ENCODE measurements around the gene INO80D. TPM values are rescaled to one million over a fixed set of nuclear protein-coding genes. Genes with fewer than 3 reads are reported as not detected.

INO80D gene
- total and polyA plus RNA-seq, 2 of the 8 experiments (the other 6 are each of a cell fraction or from before 2014, with no cell fraction given), result 6.2 to 37.4 TPM

DNA sequence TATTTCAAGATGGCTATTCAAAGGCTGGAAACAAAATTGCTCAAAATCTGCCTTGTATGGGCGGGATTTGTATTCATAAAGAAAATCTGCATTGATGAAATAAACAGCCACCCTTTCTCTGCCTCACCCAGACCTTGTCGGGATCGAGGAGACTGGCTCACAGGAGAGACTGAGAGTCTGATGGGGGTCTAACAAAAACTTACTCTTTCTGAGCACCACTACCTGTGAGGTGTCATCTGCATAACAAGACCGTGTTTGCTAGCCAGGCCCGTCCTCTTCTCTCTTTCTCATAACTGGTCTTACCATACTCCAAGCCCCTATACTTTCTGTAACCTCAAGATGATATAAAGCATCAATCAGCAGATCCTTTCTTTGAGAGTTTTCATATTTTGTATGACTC is 115.6 kb downstream of the INO80D start:
- Histone ChIP-seq H2BK120ac (replicated peaks; ENCODE audit: low read depth, low read length) (no peak overlapping the region), H3K18ac (ENCODE audit: extremely low read depth, low read length) (no peak overlapping the region), H3K79me1 (ENCODE audit: low read depth, low read length) (no peaks in the 10 kb centered on the region), H3K56ac (replicated peaks; ENCODE audit: insufficient read length, low read depth, low read length) (no peak overlapping the region), H3K79me2 (ENCODE audit: control insufficient read depth in 1 of 2, insufficient read depth in 2 of 2, low read length in 2 of 2) (no peaks in the 10 kb centered on the region), H2BK20ac (ENCODE audit: low read length) (no peak overlapping the region), H3K36me3 (ENCODE audit: control insufficient read depth in 2 of 4, insufficient read depth in 4 of 4, low read length in 3 of 4) (0 out of 8 replicates have a peak, but pooled peaks cover 0 to 2% (median 0%) of the 10 kb centered on the region in 4 experiments), H3K23ac (ENCODE audit: insufficient read length) (no peak overlapping the region), H3K4me2 (ENCODE audit: insufficient read depth in 1 of 2, low read depth in 2 of 2, low read length in 2 of 2) (0 out of 4 replicates have a peak overlapping the region, but pooled peaks of 1 of the 2 experiments have one; percentile 4), H2BK15ac (ENCODE audit: low read length) (no peak overlapping the region), H3K27ac (ENCODE audit: low read depth, low read length) (no peak overlapping the region), H4K20me1 (replicated peaks in 1 of 2; ENCODE audit: control insufficient read depth in 1 of 2, insufficient read depth in 2 of 2, low read length in 2 of 2) (peaks cover 0 to 1% of the 10 kb centered on the region in 2 experiments), H3K4me1 (replicated peaks in 1 of 4; ENCODE audit: control insufficient read depth in 3 of 4, insufficient read depth in 4 of 4, low read length in 3 of 4) (peaks cover 3 to 9% (median 3%) of the 10 kb centered on the region in 4 experiments; a peak in 6 of 7 replicates), H3K4ac (replicated peaks; ENCODE audit: insufficient read length, low read depth, low read length) (no peak overlapping the region), H3K14ac (ENCODE audit: insufficient read length) (no peak overlapping the region), H2AFZ (ENCODE audit: low read length) (no peak overlapping the region), H3K27me3 (replicated peaks in 1 of 4; ENCODE audit: control insufficient read depth in 3 of 4, extremely low read depth in 1 of 4, insufficient read depth in 3 of 4, low read length in 3 of 4) (no peaks in the 10 kb centered on the region), H3K9me3 (ENCODE audit: insufficient read depth in 2 of 2, low read depth in 1 of 2, low read length in 1 of 2) (no peaks in the 10 kb centered on the region), H2BK5ac (ENCODE audit: low read depth, low read length) (no peak overlapping the region), H4K5ac (ENCODE audit: insufficient read length, low read depth, low read length) (no peak overlapping the region), H4K8ac (ENCODE audit: extremely low read depth, insufficient read depth, low read length) (no peak overlapping the region), H3K4me3 (ENCODE audit: extremely low read depth in 1 of 4, insufficient read depth in 2 of 4, low read depth in 3 of 4, low read length in 4 of 4) (no peak overlapping the region), H4K91ac (replicated peaks; ENCODE audit: insufficient read length, low read length) (no peak overlapping the region), H3K9ac (replicated peaks in 1 of 4; ENCODE audit: extremely low read depth in 1 of 4, low read depth in 3 of 4, low read length in 3 of 4) (no peak overlapping the region), H3K23me2 (ENCODE audit: low read depth, low read length) (no peaks in the 10 kb centered on the region; the same call in 1 of the 2 replicates), H2AK5ac (ENCODE audit: low read depth, low read length) (no peak overlapping the region), H2BK12ac (ENCODE audit: low read depth, low read length) (no peak overlapping the region)
- 34% methylated on average over 5 of the region's 5 CpGs; no CpG with 5 or more reads in 1 of the 2 experiments for WGBS, 2 experiments (ENCODE audit: extremely low coverage in 1 of 2, insufficient coverage in 1 of 2, insufficient read length in 1 of 2, insufficient replicate concordance in 2 of 2, low coverage in 1 of 2, low lambda C conversion rate in 2 of 2, missing lambda C conversion rate in 1 of 2)
- ChIA-PET POLR2A (ENCODE audit: partially characterized antibody) (interaction anchor here (0.6 kb wide), 1 partner anchor 426 kb away, joined by 3 read pairs; no protein-coding TSS in a partner anchor), CTCF (ENCODE audit: partially characterized antibody) (interaction anchor here (1.1 to 1.2 kb wide), 2 partner anchors 9 to 34 kb away, joined by 3 read pairs; no protein-coding TSS in a partner anchor)
- FAIRE-seq, result no peak
- no peak for DNase-seq (ENCODE audit: low read depth in 1 of 2, low spot score in 2 of 2)
- TF ChIP-seq CTBP2 (IDR thresholded peaks at IDR 0.05; ENCODE audit: borderline replicate concordance, insufficient read depth, insufficient read length, low read length) (no peak), SIX5 (IDR thresholded peaks at IDR 0.05; ENCODE audit: low read depth, low read length) (no peak), CEBPB (IDR thresholded peaks at IDR 0.05; ENCODE audit: low read depth, low read length) (no peak), GABPA (IDR thresholded peaks at IDR 0.05; ENCODE audit: borderline replicate concordance, insufficient read depth, low read length) (no peak), SIN3A (conservative IDR thresholded peaks at IDR 0.05 in 1 of 2, IDR thresholded peaks at IDR 0.05 in 1 of 2; ENCODE audit: low read depth in 1 of 2, low read length in 2 of 2) (no peak), TCF12 (IDR thresholded peaks at IDR 0.05; ENCODE audit: low read depth, low read length) (no peak), BACH1 (IDR thresholded peaks at IDR 0.05; ENCODE audit: low read length) (no peak), SUZ12 (IDR thresholded peaks at IDR 0.05; ENCODE audit: low read length) (no peak), POLR2AphosphoS5 (IDR thresholded peaks at IDR 0.05; ENCODE audit: low read depth, low read length) (no peak)

Measured in H1 (cell line).